Liver (tissue), 9 donors: ENCODE measurements around the gene STK39. TPM values are rescaled to one million over a fixed set of nuclear protein-coding genes. Genes with fewer than 3 reads are reported as not detected.

Experiments used
- DNase-seq: peaks from one replicate; pipeline ENCODE4 v3.0.0-alpha.2; 2017; ENCODE audit warnings: low spot score
- H3K27ac ChIP-seq, 2 donors: one replicate each; pipeline ENCODE4 v1.7.0; 2013; ENCODE audit warnings: inconsistent platforms in 2 of 2, low read length in 2 of 2, control low read depth in 1 of 2, low read depth in 1 of 2, mild to moderate bottlenecking in 1 of 2
- H3K27me3 ChIP-seq, 4 donors: one replicate each; pipeline versions ENCODE4 v1.6.1 to v1.7.0; 2013; ENCODE audit warnings: low read length in 3 of 4, inconsistent platforms in 1 of 4, mild to moderate bottlenecking in 1 of 4, moderate library complexity in 1 of 4; ENCODE audit not compliant: control insufficient read depth in 4 of 4, insufficient read depth in 4 of 4
- H3K36me3 ChIP-seq, 4 donors: one replicate each; pipeline versions ENCODE4 v1.6.1 to v1.7.0; 2013; ENCODE audit warnings: low read length in 3 of 4, mild to moderate bottlenecking in 3 of 4, low read depth in 1 of 4, moderate library complexity in 1 of 4; ENCODE audit not compliant: control insufficient read depth in 4 of 4, insufficient read depth in 3 of 4
- H3K4me1 ChIP-seq, 4 donors: one replicate each; pipeline versions ENCODE4 v1.6.1 to v1.7.0; 2013; ENCODE audit warnings: low read length in 3 of 4, mild to moderate bottlenecking in 3 of 4, moderate library complexity in 1 of 4; ENCODE audit not compliant: control insufficient read depth in 4 of 4, insufficient read depth in 4 of 4
- H3K4me3 ChIP-seq, 3 donors: one replicate each; pipeline versions ENCODE4 v1.6.1 to v1.7.0; 2013; ENCODE audit warnings: low read length in 3 of 3, control low read depth in 1 of 3, low read depth in 1 of 3, mild to moderate bottlenecking in 1 of 3
- H3K9ac ChIP-seq, 2 donors: one replicate each; pipeline ENCODE4 v1.7.0; 2013; ENCODE audit warnings: low read length in 2 of 2, mild to moderate bottlenecking in 2 of 2, moderate library complexity in 2 of 2, control low read depth in 1 of 2, low read depth in 1 of 2
- H3K9me3 ChIP-seq, 4 donors: one replicate each; pipeline versions ENCODE4 v1.6.1 to v1.7.0; 2013; ENCODE audit warnings: low read length in 3 of 4; ENCODE audit not compliant: control insufficient read depth in 4 of 4
- ATF3 ChIP-seq: IDR thresholded peaks from 2 replicates; pipeline ENCODE4 v1.6.1; 2016; ENCODE audit warnings: antibody characterized with exemption
- CTCF ChIP-seq: fragments of 150-350 bp; IDR thresholded peaks from 2 replicates; pipeline ENCODE4 v1.5.1; 2017; ENCODE audit warnings: improper control_type of control experiment, low read depth, low read length; ENCODE audit not compliant: missing input control
- GABPA ChIP-seq, 2 donors: IDR thresholded peaks in 1 of 2; conservative IDR thresholded peaks in 1 of 2; 2 replicates each; pipeline ENCODE4 v1.6.1; 2016; ENCODE audit warnings: antibody characterized with exemption in 2 of 2, mild to moderate bottlenecking in 1 of 2, moderate library complexity in 1 of 2
- HNF4A ChIP-seq, 2 donors: conservative IDR thresholded peaks; 2 replicates each; pipeline ENCODE4 v1.6.1; 2016; ENCODE audit warnings: antibody characterized with exemption in 2 of 2, mild to moderate bottlenecking in 2 of 2
- HNF4G ChIP-seq: IDR thresholded peaks from 2 replicates; pipeline ENCODE4 v1.6.1; 2016; ENCODE audit warnings: antibody characterized with exemption
- JUND ChIP-seq, 2 donors: IDR thresholded peaks; 2 replicates each; pipeline ENCODE4 v1.6.1; 2016; ENCODE audit warnings: antibody characterized with exemption in 2 of 2
- MAX ChIP-seq: IDR thresholded peaks from 2 replicates; pipeline ENCODE4 v1.6.1; 2016; ENCODE audit warnings: antibody characterized with exemption
- NR2F2 ChIP-seq: IDR thresholded peaks from 2 replicates; pipeline ENCODE4 v1.6.1; 2016; ENCODE audit warnings: antibody characterized with exemption
- RAD21 ChIP-seq, 2 donors: IDR thresholded peaks; 2 replicates each; pipeline ENCODE4 v1.6.1; 2016; ENCODE audit warnings: antibody characterized with exemption in 2 of 2, mild to moderate bottlenecking in 2 of 2
- REST ChIP-seq: IDR thresholded peaks from 2 replicates; pipeline ENCODE4 v1.6.1; 2016; ENCODE audit warnings: antibody characterized with exemption, mild to moderate bottlenecking
- RXRA ChIP-seq, 2 donors: IDR thresholded peaks; 2 replicates each; pipeline ENCODE4 v1.6.1; 2017 to 2018; ENCODE audit warnings: antibody characterized with exemption in 2 of 2, mild to moderate bottlenecking in 1 of 2
- SP1 ChIP-seq: IDR thresholded peaks from 2 replicates; pipeline ENCODE4 v1.6.1; 2018; ENCODE audit warnings: antibody characterized with exemption, mild to moderate bottlenecking
- YY1 ChIP-seq: IDR thresholded peaks from 2 replicates; pipeline ENCODE4 v1.6.1; 2016; ENCODE audit warnings: antibody characterized with exemption, mild to moderate bottlenecking
- ZBTB33 ChIP-seq: IDR thresholded peaks from 2 replicates; pipeline ENCODE4 v1.6.1; 2016; ENCODE audit warnings: antibody characterized with exemption
- WGBS: extraction: QIAGEN DNeasy Blood & Tissue Kit; methylation state at CpG from one replicate; pipeline ENCODE4 v1.1.7; 2013; 5-methylcytosine and 5-hydroxymethylcytosine counted together
- polyA plus RNA-seq, 2 donors: library from polyadenylated mRNA; stranded (reverse) in 1 of 2; unstranded in 1 of 2; fragments of 200-250 nt in 1 of 2; fragments of >200 nt in 1 of 2; fragmentation: Nextera tagmentation in 1 of 2; extraction: Ambion mirVana in 1 of 2; gene quantifications; one replicate each; pipeline versions ENCODE4 v1.2.1 to v1.2.3, GENCODE V29; 2013 to 2015
- total RNA-seq, 2 donors: library from RNA; depleted of rRNA; stranded (reverse); fragments of >200 nt; gene quantifications; one replicate each; pipeline ENCODE4 v1.2.3, GENCODE V29; 2014
- donor health status: healthy.
- donor health status: healthy.
- donor health status: healthy.
- donor health status: healthy.
- donor health status: healthy.

Gene STK39
- total and polyA plus RNA-seq, 4 donors = 0.29 to 1.8 (median 0.73) TPM

GRCh38 chr2:168157070-168157469 lies 90.3 kb downstream of the STK39 start:
- no peak overlapping the region for H3K27ac ChIP-seq
- no peak overlapping the region for H3K4me3 ChIP-seq
- no peaks in the 10 kb centered on the region for H3K27me3 ChIP-seq
- 96% methylated on average over 3 of the region's 3 CpGs for WGBS
- H3K36me3 ChIP-seq = no peaks in the 10 kb centered on the region
- TF ChIP-seq SP1 = no peak
- no peak for TF ChIP-seq MAX
- TF ChIP-seq RXRA (IDR thresholded peaks at IDR 0.05) = no peak
- TF ChIP-seq ZBTB33 = no peak
- no peak for TF ChIP-seq ATF3
- no peak for TF ChIP-seq GABPA (IDR thresholded peaks at IDR 0.05 in 1 of 2, conservative IDR thresholded peaks at IDR 0.05 in 1 of 2)
- no peak for TF ChIP-seq REST
- no peak for TF ChIP-seq HNF4A (conservative IDR thresholded peaks at IDR 0.05)
- no peak for DNase-seq
- H3K9me3 ChIP-seq = no peaks in the 10 kb centered on the region
- H3K9ac ChIP-seq = no peak overlapping the region
- H3K4me1 ChIP-seq = no peaks in the 10 kb centered on the region

GRCh38 chr2:168156661-168157060 lies 90.7 kb downstream of the STK39 start:
- Histone ChIP-seq H3K27me3 (no peaks in the 10 kb centered on the region), H3K9ac (no peak overlapping the region), H3K4me1 (no peaks in the 10 kb centered on the region), H3K27ac (no peak overlapping the region), H3K36me3 (no peaks in the 10 kb centered on the region), H3K9me3 (no peaks in the 10 kb centered on the region), H3K4me3 (no peak overlapping the region)
- WGBS = 73% methylated on average over 5 of the region's 5 CpGs
- TF ChIP-seq HNF4G (no peak), YY1 (no peak), HNF4A (conservative IDR thresholded peaks at IDR 0.05) (no peak), ATF3 (no peak), NR2F2 (no peak), RAD21 (IDR thresholded peaks at IDR 0.05) (no peak)
- no peak for DNase-seq

- 41% methylated on average over 2 of the region's 2 CpGs for WGBS
- no peak for DNase-seq
- no peaks in the 10 kb centered on the region for H3K4me1 ChIP-seq
Observed at GRCh38 chr2:168155680-168156079, 91.7 kb downstream of the STK39 start.

More at GRCh38 chr2:168155680-168156079, 91.7 kb downstream of the STK39 start:
- no peak overlapping the region for H3K4me3 ChIP-seq
- no peaks in the 10 kb centered on the region for H3K36me3 ChIP-seq
- TF ChIP-seq SP1 (no peak), JUND (IDR thresholded peaks at IDR 0.05) (no peak), ZBTB33 (no peak), HNF4G (no peak), CTCF (no peak), RXRA (IDR thresholded peaks at IDR 0.05) (peak; percentile 10 to 50)
- no peaks in the 10 kb centered on the region for H3K27me3 ChIP-seq
- H3K9me3 ChIP-seq = no peaks in the 10 kb centered on the region
- H3K9ac ChIP-seq = no peak overlapping the region
- no peak overlapping the region for H3K27ac ChIP-seq
